ENCODE results near the gene AFM. TPM values are rescaled to one million over a fixed set of nuclear protein-coding genes. Genes with fewer than 3 reads are reported as not detected.

Gene AFM
- total and polyA plus RNA-seq, 2 of the 13 experiments (the other 11 are each of a cell fraction or from before 2014, with no cell fraction given): 0.13 to 1.8 TPM

- TF ChIP-seq FOXK1 (CRISPR knock-in tag; IDR thresholded peaks at IDR 0.05; ENCODE audit: borderline replicate concordance, low read depth): 0 out of 2 replicates have a peak, but pooled peaks have one; percentile 45
- TF ChIP-seq ZNF761 (CRISPR knock-in tag; conservative IDR thresholded peaks at IDR 0.05): no peak
- TF ChIP-seq ZNF235 (CRISPR knock-in tag; IDR thresholded peaks at IDR 0.05; ENCODE audit: borderline replicate concordance): no peak
- TF ChIP-seq POGZ (CRISPR knock-in tag; IDR thresholded peaks at IDR 0.05): 0 out of 2 replicates have a peak, but pooled peaks have one; percentile 30
- no peak for TF ChIP-seq FOXA1 (IDR thresholded peaks at IDR 0.05)
- TF ChIP-seq FOXA1 (CRISPR knock-in tag; IDR thresholded peaks at IDR 0.05): peak; percentile 78
- TF ChIP-seq ZFY (CRISPR knock-in tag; IDR thresholded peaks at IDR 0.05): no peak
- peak; percentile 70; the same call in 1 of the 2 replicates for TF ChIP-seq ZNF768 (CRISPR knock-in tag; IDR thresholded peaks at IDR 0.05)
- TF ChIP-seq ZNF879 (CRISPR knock-in tag; IDR thresholded peaks at IDR 0.05): no peak
- no peak for TF ChIP-seq CAMTA2 (CRISPR knock-in tag; IDR thresholded peaks at IDR 0.05; ENCODE audit: borderline replicate concordance)
- TF ChIP-seq FOXA3 (CRISPR knock-in tag; IDR thresholded peaks at IDR 0.05): peak; percentile 65
- no peak for TF ChIP-seq TP53 (CRISPR knock-in tag; conservative IDR thresholded peaks at IDR 0.05)
- TF ChIP-seq CEBPG (CRISPR knock-in tag; IDR thresholded peaks at IDR 0.05): no peak
- no peak for TF ChIP-seq MZF1 (CRISPR knock-in tag; IDR thresholded peaks at IDR 0.05; ENCODE audit: borderline replicate concordance)
- peak; percentile 39; the same call in 1 of the 2 replicates for TF ChIP-seq ARID5B (CRISPR knock-in tag; IDR thresholded peaks at IDR 0.05)
- no peak for TF ChIP-seq SP1 (IDR thresholded peaks at IDR 0.05)
- TF ChIP-seq SP1 (CRISPR knock-in tag; IDR thresholded peaks at IDR 0.05): no peak
- 0 out of 2 replicates have a peak, but pooled peaks have one; percentile 17 for TF ChIP-seq HDAC1 (CRISPR knock-in tag; IDR thresholded peaks at IDR 0.05)
- TF ChIP-seq YY1 (IDR thresholded peaks at IDR 0.05; ENCODE audit: insufficient read depth, insufficient replicate concordance, low read depth, low read length): peak; percentile 60
- peak; percentile 74 for TF ChIP-seq BCL6 (CRISPR knock-in tag; IDR thresholded peaks at IDR 0.05)
- TF ChIP-seq FOSL2 (CRISPR knock-in tag; IDR thresholded peaks at IDR 0.05): peak; percentile 31; the same call in 1 of the 2 replicates
- no peak for TF ChIP-seq SIX4 (CRISPR knock-in tag; IDR thresholded peaks at IDR 0.05)
- no peak for TF ChIP-seq MTF2 (CRISPR knock-in tag; IDR thresholded peaks at IDR 0.05; ENCODE audit: borderline replicate concordance)
- no peak for TF ChIP-seq HIVEP1 (CRISPR knock-in tag; IDR thresholded peaks at IDR 0.05)
- TF ChIP-seq ZFYVE20 (CRISPR knock-in tag; IDR thresholded peaks at IDR 0.05; ENCODE audit: borderline replicate concordance, low read depth): no peak
- TF ChIP-seq SP4 (CRISPR knock-in tag; IDR thresholded peaks at IDR 0.05): no peak
- no peak for TF ChIP-seq HDAC6 (IDR thresholded peaks at IDR 0.05; ENCODE audit: low read depth, low read length)
- no peak for TF ChIP-seq ZNF644 (CRISPR knock-in tag; IDR thresholded peaks at IDR 0.05; ENCODE audit: low read depth)
- no peak for TF ChIP-seq GABPB1 (CRISPR knock-in tag; IDR thresholded peaks at IDR 0.05)
- TF ChIP-seq SAFB2 (CRISPR knock-in tag; IDR thresholded peaks at IDR 0.05; ENCODE audit: borderline replicate concordance, low read depth): no peak
- TF ChIP-seq SOX6 (IDR thresholded peaks at IDR 0.05): no peak
- peak; percentile 40; the same call in 1 of the 2 replicates for TF ChIP-seq SOX6 (CRISPR knock-in tag; IDR thresholded peaks at IDR 0.05)
- TF ChIP-seq MAFF (IDR thresholded peaks at IDR 0.05; ENCODE audit: low read depth, low read length): peak; percentile 6; the same call in 1 of the 2 replicates
- 0 out of 2 replicates have a peak, but pooled peaks have one; percentile 14 for TF ChIP-seq SALL1 (CRISPR knock-in tag; IDR thresholded peaks at IDR 0.05)
Measured at GRCh38 chr4:73544620-73545019, 63.1 kb downstream of the AFM start (continued).
